ENCODE measurements around the gene TTC34. TPM values are rescaled to one million over a fixed set of nuclear protein-coding genes. Genes with fewer than 3 reads are reported as not detected.

Gene TTC34
- total RNA-seq, 1 experiment from 2014 or later, result 1.3 TPM

GRCh38 chr1:2815551-2815950 is 14.1 kb upstream of the TTC34 start:
- TF ChIP-seq POLR2AphosphoS5 (IDR thresholded peaks at IDR 0.05; ENCODE audit: low read depth, low read length), result no peak
- TF ChIP-seq, protein P1, sequence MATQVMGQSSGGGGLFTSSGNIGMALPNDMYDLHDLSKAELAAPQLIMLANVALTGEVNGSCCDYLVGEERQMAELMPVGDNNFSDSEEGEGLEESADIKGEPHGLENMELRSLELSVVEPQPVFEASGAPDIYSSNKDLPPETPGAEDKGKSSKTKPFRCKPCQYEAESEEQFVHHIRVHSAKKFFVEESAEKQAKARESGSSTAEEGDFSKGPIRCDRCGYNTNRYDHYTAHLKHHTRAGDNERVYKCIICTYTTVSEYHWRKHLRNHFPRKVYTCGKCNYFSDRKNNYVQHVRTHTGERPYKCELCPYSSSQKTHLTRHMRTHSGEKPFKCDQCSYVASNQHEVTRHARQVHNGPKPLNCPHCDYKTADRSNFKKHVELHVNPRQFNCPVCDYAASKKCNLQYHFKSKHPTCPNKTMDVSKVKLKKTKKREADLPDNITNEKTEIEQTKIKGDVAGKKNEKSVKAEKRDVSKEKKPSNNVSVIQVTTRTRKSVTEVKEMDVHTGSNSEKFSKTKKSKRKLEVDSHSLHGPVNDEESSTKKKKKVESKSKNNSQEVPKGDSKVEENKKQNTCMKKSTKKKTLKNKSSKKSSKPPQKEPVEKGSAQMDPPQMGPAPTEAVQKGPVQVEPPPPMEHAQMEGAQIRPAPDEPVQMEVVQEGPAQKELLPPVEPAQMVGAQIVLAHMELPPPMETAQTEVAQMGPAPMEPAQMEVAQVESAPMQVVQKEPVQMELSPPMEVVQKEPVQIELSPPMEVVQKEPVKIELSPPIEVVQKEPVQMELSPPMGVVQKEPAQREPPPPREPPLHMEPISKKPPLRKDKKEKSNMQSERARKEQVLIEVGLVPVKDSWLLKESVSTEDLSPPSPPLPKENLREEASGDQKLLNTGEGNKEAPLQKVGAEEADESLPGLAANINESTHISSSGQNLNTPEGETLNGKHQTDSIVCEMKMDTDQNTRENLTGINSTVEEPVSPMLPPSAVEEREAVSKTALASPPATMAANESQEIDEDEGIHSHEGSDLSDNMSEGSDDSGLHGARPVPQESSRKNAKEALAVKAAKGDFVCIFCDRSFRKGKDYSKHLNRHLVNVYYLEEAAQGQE (IDR thresholded peaks at IDR 0.05; ENCODE audit: low read depth), result no peak
- Histone ChIP-seq H3K4me1 (ENCODE audit: control insufficient read depth in 1 of 2, insufficient read depth in 2 of 2, low read length in 2 of 2) (no peaks in the 10 kb centered on the region), H3K36me3 (ENCODE audit: control insufficient read depth in 1 of 2, insufficient read depth in 2 of 2, low read length in 2 of 2) (no peaks in the 10 kb centered on the region), H3K27me3 (ENCODE audit: insufficient read depth, low read length) (no peaks in the 10 kb centered on the region), H4K20me1 (ENCODE audit: insufficient read depth) (no peaks in the 10 kb centered on the region), H3K9me3 (ENCODE audit: control insufficient read depth in 1 of 2, insufficient read depth in 1 of 2, low read depth in 1 of 2, low read length in 2 of 2) (0 out of 4 replicates have a peak, but pooled peaks cover 0 to 3% of the 10 kb centered on the region in 2 experiments), H3K79me2 (ENCODE audit: insufficient read depth, low read length) (no peaks in the 10 kb centered on the region), H3K27ac (ENCODE audit: low read depth, low read length) (no peak overlapping the region), H3K9ac (ENCODE audit: low read length) (no peak overlapping the region), H3K4me2 (ENCODE audit: low read length) (no peak overlapping the region), H3K9me2 (ENCODE audit: insufficient read depth) (no peaks in the 10 kb centered on the region), H2AFZ (ENCODE audit: low read depth, low read length, poor library complexity, severe bottlenecking) (no peak overlapping the region), H3K4me3 (replicated peaks in 1 of 2; ENCODE audit: low read depth in 1 of 2, low read length in 2 of 2) (no peak overlapping the region)
- intact Hi-C loops (cut with micrococcal nuclease), result no loop called here
- ATAC-seq (no peak), DNase-seq (ENCODE audit: low read depth, low spot score) (no peak)
- POLR2A ChIA-PET, result no interaction called here
- no TSS peak for BruUV-seq (replicated peaks)
- RAD21 ChIA-PET (ENCODE audit: low non-redundant PET in 1 of 2, low total read pairs in 2 of 2, uncharacterized antibody in 2 of 2, unreplicated experiment in 2 of 2), result no interaction called here
- CTCF ChIA-PET, result no interaction called here

GRCh38 chr1:2814511-2815075 is 13.1 kb upstream of the TTC34 start:
- no peaks in the 10 kb centered on the region for H3K4me1 ChIP-seq (ENCODE audit: control insufficient read depth in 1 of 2, insufficient read depth in 2 of 2, low read length in 2 of 2)
- no peaks in the 10 kb centered on the region for H3K27me3 ChIP-seq (ENCODE audit: insufficient read depth, low read length)
- ATAC-seq, result no peak
- no peak overlapping the region for H3K27ac ChIP-seq (ENCODE audit: low read depth, low read length)
- H3K4me2 ChIP-seq (ENCODE audit: low read length), result no peak overlapping the region
- no peak overlapping the region for H3K9ac ChIP-seq (ENCODE audit: low read length)
- H3K4me3 ChIP-seq (replicated peaks in 1 of 2; ENCODE audit: low read depth in 1 of 2, low read length in 2 of 2), result no peak overlapping the region
- H3K36me3 ChIP-seq (ENCODE audit: control insufficient read depth in 1 of 2, insufficient read depth in 2 of 2, low read length in 2 of 2), result no peaks in the 10 kb centered on the region
- ChIA-PET RAD21 (ENCODE audit: low non-redundant PET in 1 of 2, low total read pairs in 2 of 2, uncharacterized antibody in 2 of 2, unreplicated experiment in 2 of 2) (no interaction called here), CTCF (no interaction called here), POLR2A (no interaction called here)
- DNase-seq (ENCODE audit: low read depth, low spot score), result no peak
- no peaks in the 10 kb centered on the region for H3K9me2 ChIP-seq (ENCODE audit: insufficient read depth)
- BruUV-seq (replicated peaks), result no TSS peak
- no peaks in the 10 kb centered on the region for H4K20me1 ChIP-seq (ENCODE audit: insufficient read depth)
- H3K9me3 ChIP-seq (ENCODE audit: control insufficient read depth in 1 of 2, insufficient read depth in 1 of 2, low read depth in 1 of 2, low read length in 2 of 2), result 0 out of 4 replicates have a peak, but pooled peaks cover 0 to 3% of the 10 kb centered on the region in 2 experiments
- no peaks in the 10 kb centered on the region for H3K79me2 ChIP-seq (ENCODE audit: insufficient read depth, low read length)
- no peak overlapping the region for H2AFZ ChIP-seq (ENCODE audit: low read depth, low read length, poor library complexity, severe bottlenecking)
- intact Hi-C loops (cut with micrococcal nuclease), result no loop called here
- TF ChIP-seq, protein P2, sequence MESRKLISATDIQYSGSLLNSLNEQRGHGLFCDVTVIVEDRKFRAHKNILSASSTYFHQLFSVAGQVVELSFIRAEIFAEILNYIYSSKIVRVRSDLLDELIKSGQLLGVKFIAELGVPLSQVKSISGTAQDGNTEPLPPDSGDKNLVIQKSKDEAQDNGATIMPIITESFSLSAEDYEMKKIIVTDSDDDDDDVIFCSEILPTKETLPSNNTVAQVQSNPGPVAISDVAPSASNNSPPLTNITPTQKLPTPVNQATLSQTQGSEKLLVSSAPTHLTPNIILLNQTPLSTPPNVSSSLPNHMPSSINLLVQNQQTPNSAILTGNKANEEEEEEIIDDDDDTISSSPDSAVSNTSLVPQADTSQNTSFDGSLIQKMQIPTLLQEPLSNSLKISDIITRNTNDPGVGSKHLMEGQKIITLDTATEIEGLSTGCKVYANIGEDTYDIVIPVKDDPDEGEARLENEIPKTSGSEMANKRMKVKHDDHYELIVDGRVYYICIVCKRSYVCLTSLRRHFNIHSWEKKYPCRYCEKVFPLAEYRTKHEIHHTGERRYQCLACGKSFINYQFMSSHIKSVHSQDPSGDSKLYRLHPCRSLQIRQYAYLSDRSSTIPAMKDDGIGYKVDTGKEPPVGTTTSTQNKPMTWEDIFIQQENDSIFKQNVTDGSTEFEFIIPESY (IDR thresholded peaks at IDR 0.05; ENCODE audit: extremely low read depth, insufficient replicate concordance, low read length), result no peak
- TF ChIP-seq SRF (IDR thresholded peaks at IDR 0.05; ENCODE audit: low read depth) (no peak), EGR1 (IDR thresholded peaks at IDR 0.05; ENCODE audit: low read depth) (no peak), SIN3A (IDR thresholded peaks at IDR 0.05; ENCODE audit: low read depth) (no peak), CBX3 (IDR thresholded peaks at IDR 0.05; ENCODE audit: low read depth) (no peak), CEBPB (IDR thresholded peaks at IDR 0.05; ENCODE audit: low read depth) (no peak), TCF7L2 (IDR thresholded peaks at IDR 0.05; ENCODE audit: borderline replicate concordance, extremely low read depth, insufficient read depth, insufficient read length) (no peak)
- TF ChIP-seq, protein P1 (IDR thresholded peaks at IDR 0.05; ENCODE audit: low read depth), result no peak
- TF ChIP-seq, protein P3, sequence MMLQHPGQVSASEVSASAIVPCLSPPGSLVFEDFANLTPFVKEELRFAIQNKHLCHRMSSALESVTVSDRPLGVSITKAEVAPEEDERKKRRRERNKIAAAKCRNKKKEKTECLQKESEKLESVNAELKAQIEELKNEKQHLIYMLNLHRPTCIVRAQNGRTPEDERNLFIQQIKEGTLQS (IDR thresholded peaks at IDR 0.05), result no peak
